Measurements from ENCODE around the gene MED9. TPM values are rescaled to one million over a fixed set of nuclear protein-coding genes. Genes with fewer than 3 reads are reported as not detected.

The MED9 gene
- total and polyA plus RNA-seq, 9 of the 15 experiments (the other 6 are each of a cell fraction or from before 2014, with no cell fraction given): 2.2 to 15.8 (median 12.7) TPM

DNA sequence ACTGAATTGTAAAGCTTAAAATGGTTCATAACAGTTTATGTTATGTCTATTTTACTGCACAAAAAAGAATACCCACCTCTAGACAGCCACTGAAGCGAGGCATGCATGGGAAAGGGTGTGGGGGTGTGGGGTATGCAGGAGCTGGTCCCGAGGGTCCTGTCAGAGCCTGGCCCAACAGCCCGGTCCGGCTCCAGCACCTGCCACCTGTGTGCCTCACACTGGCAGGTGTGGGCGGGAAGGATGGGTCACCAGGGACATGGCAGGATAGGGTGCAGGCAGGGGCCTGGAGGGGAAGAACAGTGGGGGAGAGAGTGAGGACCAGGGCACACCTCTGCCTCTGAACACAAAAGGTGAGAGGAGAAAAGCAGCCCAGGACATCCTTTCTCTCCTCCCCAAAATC, 42.2 kb downstream of the MED9 start (continued):
- TF ChIP-seq, protein P1, sequence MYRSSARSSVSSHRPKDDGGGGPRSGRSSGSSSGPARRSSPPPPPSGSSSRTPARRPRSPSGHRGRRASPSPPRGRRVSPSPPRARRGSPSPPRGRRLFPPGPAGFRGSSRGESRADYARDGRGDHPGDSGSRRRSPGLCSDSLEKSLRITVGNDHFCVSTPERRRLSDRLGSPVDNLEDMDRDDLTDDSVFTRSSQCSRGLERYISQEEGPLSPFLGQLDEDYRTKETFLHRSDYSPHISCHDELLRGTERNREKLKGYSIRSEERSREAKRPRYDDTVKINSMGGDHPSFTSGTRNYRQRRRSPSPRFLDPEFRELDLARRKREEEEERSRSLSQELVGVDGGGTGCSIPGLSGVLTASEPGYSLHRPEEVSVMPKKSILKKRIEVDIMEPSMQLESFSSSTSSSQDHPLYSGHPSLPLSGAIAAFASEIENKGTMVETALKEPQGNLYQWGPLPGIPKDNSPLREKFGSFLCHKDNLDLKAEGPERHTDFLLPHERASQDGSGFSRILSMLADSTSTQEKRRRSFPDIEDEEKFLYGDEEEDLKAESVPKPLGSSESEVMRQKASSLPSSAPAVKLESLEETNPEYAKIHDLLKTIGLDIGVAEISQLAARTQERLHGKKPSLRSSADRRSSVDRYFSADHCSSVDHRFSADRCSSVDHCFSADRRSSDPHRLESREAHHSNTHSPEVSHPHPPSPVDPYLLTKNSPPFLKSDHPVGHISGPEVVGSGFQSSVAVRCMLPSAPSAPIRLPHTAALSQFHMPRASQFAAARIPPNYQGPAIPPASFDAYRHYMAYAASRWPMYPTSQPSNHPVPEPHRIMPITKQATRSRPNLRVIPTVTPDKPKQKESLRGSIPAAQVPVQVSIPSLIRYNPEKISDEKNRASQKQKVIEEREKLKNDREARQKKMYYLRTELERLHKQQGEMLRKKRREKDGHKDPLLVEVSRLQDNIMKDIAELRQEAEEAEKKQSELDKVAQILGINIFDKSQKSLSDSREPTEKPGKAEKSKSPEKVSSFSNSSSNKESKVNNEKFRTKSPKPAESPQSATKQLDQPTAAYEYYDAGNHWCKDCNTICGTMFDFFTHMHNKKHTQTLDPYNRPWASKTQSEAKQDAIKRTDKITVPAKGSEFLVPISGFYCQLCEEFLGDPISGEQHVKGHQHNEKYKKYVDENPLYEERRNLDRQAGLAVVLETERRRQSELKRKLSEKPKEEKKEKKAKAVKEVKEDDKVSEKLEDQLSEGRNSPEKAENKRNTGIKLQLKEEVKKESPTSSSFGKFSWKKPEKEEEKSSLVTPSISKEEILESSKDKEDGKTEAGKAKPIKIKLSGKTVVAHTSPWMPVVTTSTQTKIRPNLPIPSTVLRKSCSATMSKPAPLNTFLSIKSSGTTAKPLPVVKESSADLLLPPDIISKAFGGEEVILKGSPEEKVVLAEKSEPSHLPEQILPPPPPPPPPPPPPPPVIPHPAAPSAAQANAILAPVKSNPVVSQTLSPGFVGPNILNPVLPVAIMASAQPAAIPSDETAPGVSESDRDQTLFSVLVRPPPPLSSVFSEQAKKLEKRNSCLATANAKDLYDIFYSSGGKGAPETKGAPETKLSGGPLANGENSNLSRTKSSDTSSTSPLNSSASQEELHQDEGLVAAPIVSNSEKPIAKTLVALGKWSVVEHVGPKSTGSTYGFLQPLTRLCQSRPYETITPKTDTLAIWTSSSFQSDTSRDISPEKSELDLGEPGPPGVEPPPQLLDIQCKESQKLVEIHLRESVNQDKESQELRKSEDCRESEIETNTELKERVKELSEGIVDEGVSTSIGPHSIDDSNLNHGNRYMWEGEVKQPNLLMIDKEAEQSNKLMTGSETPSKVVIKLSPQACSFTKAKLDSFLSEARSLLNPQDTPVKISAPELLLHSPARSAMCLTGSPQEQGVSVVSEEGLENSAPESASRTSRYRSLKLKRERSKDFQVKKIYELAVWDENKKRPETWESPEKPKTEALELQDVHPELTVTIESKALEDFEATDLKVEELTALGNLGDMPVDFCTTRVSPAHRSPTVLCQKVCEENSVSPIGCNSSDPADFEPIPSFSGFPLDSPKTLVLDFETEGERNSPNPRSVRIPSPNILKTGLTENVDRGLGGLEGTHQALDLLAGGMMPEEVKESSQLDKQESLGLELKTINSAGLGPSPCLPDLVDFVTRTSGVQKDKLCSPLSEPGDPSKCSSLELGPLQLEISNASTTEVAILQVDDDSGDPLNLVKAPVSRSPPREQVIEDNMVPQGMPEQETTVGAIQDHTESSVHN (IDR thresholded peaks at IDR 0.05; ENCODE audit: borderline replicate concordance in 1 of 2, low read depth in 1 of 2): no peak
- TF ChIP-seq, protein P2, sequence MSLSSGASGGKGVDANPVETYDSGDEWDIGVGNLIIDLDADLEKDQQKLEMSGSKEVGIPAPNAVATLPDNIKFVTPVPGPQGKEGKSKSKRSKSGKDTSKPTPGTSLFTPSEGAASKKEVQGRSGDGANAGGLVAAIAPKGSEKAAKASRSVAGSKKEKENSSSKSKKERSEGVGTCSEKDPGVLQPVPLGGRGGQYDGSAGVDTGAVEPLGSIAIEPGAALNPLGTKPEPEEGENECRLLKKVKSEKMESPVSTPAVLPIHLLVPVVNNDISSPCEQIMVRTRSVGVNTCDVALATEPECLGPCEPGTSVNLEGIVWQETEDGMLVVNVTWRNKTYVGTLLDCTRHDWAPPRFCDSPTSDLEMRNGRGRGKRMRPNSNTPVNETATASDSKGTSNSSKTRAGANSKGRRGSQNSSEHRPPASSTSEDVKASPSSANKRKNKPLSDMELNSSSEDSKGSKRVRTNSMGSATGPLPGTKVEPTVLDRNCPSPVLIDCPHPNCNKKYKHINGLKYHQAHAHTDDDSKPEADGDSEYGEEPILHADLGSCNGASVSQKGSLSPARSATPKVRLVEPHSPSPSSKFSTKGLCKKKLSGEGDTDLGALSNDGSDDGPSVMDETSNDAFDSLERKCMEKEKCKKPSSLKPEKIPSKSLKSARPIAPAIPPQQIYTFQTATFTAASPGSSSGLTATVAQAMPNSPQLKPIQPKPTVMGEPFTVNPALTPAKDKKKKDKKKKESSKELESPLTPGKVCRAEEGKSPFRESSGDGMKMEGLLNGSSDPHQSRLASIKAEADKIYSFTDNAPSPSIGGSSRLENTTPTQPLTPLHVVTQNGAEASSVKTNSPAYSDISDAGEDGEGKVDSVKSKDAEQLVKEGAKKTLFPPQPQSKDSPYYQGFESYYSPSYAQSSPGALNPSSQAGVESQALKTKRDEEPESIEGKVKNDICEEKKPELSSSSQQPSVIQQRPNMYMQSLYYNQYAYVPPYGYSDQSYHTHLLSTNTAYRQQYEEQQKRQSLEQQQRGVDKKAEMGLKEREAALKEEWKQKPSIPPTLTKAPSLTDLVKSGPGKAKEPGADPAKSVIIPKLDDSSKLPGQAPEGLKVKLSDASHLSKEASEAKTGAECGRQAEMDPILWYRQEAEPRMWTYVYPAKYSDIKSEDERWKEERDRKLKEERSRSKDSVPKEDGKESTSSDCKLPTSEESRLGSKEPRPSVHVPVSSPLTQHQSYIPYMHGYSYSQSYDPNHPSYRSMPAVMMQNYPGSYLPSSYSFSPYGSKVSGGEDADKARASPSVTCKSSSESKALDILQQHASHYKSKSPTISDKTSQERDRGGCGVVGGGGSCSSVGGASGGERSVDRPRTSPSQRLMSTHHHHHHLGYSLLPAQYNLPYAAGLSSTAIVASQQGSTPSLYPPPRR (CRISPR knock-in tag; IDR thresholded peaks at IDR 0.05; ENCODE audit: borderline replicate concordance): no peak
- TF ChIP-seq POU5F1 (IDR thresholded peaks at IDR 0.05; ENCODE audit: borderline replicate concordance, low read depth, low read length, partially characterized antibody) (no peak), ARNT (IDR thresholded peaks at IDR 0.05) (no peak), MYNN (IDR thresholded peaks at IDR 0.05) (no peak), MYNN (CRISPR knock-in tag; IDR thresholded peaks at IDR 0.05) (no peak), NR2C1 (IDR thresholded peaks at IDR 0.05) (no peak), NR2C1 (tag; IDR thresholded peaks at IDR 0.05) (no peak), ZNF584 (CRISPR knock-in tag; IDR thresholded peaks at IDR 0.05; ENCODE audit: low read depth) (no peak), FOXA1 (IDR thresholded peaks at IDR 0.05; ENCODE audit: borderline replicate concordance) (no peak), E2F3 (CRISPR knock-in tag; IDR thresholded peaks at IDR 0.05) (no peak), ZNF121 (CRISPR knock-in tag; conservative IDR thresholded peaks at IDR 0.05) (no peak), FOXA3 (CRISPR knock-in tag; conservative IDR thresholded peaks at IDR 0.05 in 1 of 2, IDR thresholded peaks at IDR 0.05 in 1 of 2) (no peak)
- TF ChIP-seq, protein P3, sequence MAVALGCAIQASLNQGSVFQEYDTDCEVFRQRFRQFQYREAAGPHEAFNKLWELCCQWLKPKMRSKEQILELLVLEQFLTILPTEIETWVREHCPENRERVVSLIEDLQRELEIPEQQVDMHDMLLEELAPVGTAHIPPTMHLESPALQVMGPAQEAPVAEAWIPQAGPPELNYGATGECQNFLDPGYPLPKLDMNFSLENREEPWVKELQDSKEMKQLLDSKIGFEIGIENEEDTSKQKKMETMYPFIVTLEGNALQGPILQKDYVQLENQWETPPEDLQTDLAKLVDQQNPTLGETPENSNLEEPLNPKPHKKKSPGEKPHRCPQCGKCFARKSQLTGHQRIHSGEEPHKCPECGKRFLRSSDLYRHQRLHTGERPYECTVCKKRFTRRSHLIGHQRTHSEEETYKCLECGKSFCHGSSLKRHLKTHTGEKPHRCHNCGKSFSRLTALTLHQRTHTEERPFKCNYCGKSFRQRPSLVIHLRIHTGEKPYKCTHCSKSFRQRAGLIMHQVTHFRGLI (CRISPR knock-in tag; IDR thresholded peaks at IDR 0.05): no peak

All from K562 (cell line).